SK-N-SH (cell line): ENCODE measurements around the gene PEX12. TPM values are rescaled to one million over a fixed set of nuclear protein-coding genes. Genes with fewer than 3 reads are reported as not detected.

Experiments
- CTCF ChIA-PET: fragments of 300-600, 350-600 bp; formaldehyde crosslinking; extraction: SDS; loops from one replicate; lab custom pipeline; 2021; lab: Yijun Ruan, JAX
- POLR2A ChIA-PET: fragments of 350-600 bp; sonication (Branson Sonifier 250); formaldehyde crosslinking; extraction: SDS; loops from one replicate; lab custom pipeline; 2020; ENCODE audit warnings: antibody characterized with exemption, inconsistent platforms; lab: Yijun Ruan, JAX
- DNase-seq: peaks from one replicate; pipeline ENCODE4 v3.0.0; 2012
- H2AFZ ChIP-seq: fragments of 200-600 bp; sonication (generic); 2 replicates; pipeline ENCODE4 v1.8.1; 2016; ENCODE audit warnings: antibody characterized with exemption, mild to moderate bottlenecking, low read depth
- H3F3A ChIP-seq: fragments of 200-600 bp; sonication (generic); replicated peaks from 2 replicates; pipeline ENCODE3; 2016; ENCODE audit warnings: antibody characterized with exemption, mild to moderate bottlenecking; ENCODE audit not compliant: insufficient read depth
- H3K27ac ChIP-seq, 2 experiments: fragments of 200-500 bp in 1 of 2; fragments of 200-600 bp in 1 of 2; sonication (Bioruptor generic) in 1 of 2; sonication (generic), shearing (Covaris generic) in 1 of 2; 2 replicates each; pipeline versions ENCODE4 v1.5.1 to v1.6.1; 2014 to 2016; ENCODE audit warnings: low read depth in 2 of 2, inconsistent platforms in 1 of 2, low read length in 1 of 2, mild to moderate bottlenecking in 1 of 2, mixed read lengths in 1 of 2
- H3K27me3 ChIP-seq: fragments of 200-600 bp; sonication (generic), shearing (Covaris generic); 2 replicates; pipeline ENCODE4 v1.6.1; 2016; ENCODE audit warnings: mixed run types; ENCODE audit not compliant: insufficient read depth
- H3K36me3 ChIP-seq, 2 experiments: fragments of 200-500 bp in 1 of 2; fragments of 200-600 bp in 1 of 2; sonication (Bioruptor generic) in 1 of 2; sonication (generic) in 1 of 2; replicated peaks in 1 of 2; 2 replicates each; pipeline versions ENCODE3 to v1.5.1; 2014 to 2016; ENCODE audit warnings: low read length in 1 of 2, mild to moderate bottlenecking in 1 of 2; ENCODE audit not compliant: insufficient read depth in 2 of 2, control insufficient read depth in 1 of 2
- H3K4me1 ChIP-seq, 2 experiments: fragments of 200-500 bp in 1 of 2; fragments of 200-600 bp in 1 of 2; sonication (Bioruptor generic) in 1 of 2; sonication (generic), shearing (Covaris generic) in 1 of 2; 2 replicates each; pipeline versions ENCODE4 v1.5.1 to v1.6.1; 2014 to 2016; ENCODE audit warnings: low read depth in 1 of 2, low read length in 1 of 2, mixed run types in 1 of 2; ENCODE audit not compliant: insufficient read depth in 2 of 2, control insufficient read depth in 1 of 2
- H3K4me2 ChIP-seq: fragments of 200-600 bp; sonication (generic), shearing (Covaris generic); 2 replicates; pipeline ENCODE4 v1.6.1; 2017; ENCODE audit warnings: mixed run types
- H3K4me3 ChIP-seq, 2 experiments: fragments of 200-500 bp in 1 of 2; fragments of 200-600 bp in 1 of 2; sonication (Bioruptor generic) in 1 of 2; sonication (generic), shearing (Covaris generic) in 1 of 2; 2 replicates each; pipeline versions ENCODE4 v1.5.1 to v1.8.1; 2014 to 2016; ENCODE audit warnings: low read depth in 2 of 2, inconsistent platforms in 1 of 2, low read length in 1 of 2, mild to moderate bottlenecking in 1 of 2, mixed read lengths in 1 of 2, moderate library complexity in 1 of 2
- H3K79me2 ChIP-seq: fragments of 200-600 bp; sonication (generic); 2 replicates; pipeline ENCODE4 v1.8.1; 2017; ENCODE audit warnings: mild to moderate bottlenecking; ENCODE audit not compliant: insufficient read depth
- H3K9ac ChIP-seq: fragments of 200-600 bp; sonication (generic); 2 replicates; pipeline ENCODE4 v1.6.1; 2017; ENCODE audit warnings: mixed run types
- H3K9me2 ChIP-seq: fragments of 200-600 bp; sonication (generic); 2 replicates; pipeline ENCODE4 v1.6.1; 2017; ENCODE audit warnings: mixed run types
- H3K9me3 ChIP-seq: fragments of 200-600 bp; sonication (generic); 2 replicates; pipeline ENCODE4 v1.6.1; 2017; ENCODE audit warnings: mixed run types, mild to moderate bottlenecking, moderate library complexity
- H4K20me1 ChIP-seq: fragments of 200-600 bp; sonication (generic); 2 replicates; pipeline ENCODE4 v1.6.1; 2017; ENCODE audit warnings: mild to moderate bottlenecking, mixed run types; ENCODE audit not compliant: insufficient read depth
- CTCF ChIP-seq: fragments of 200-600 bp; sonication (generic); IDR thresholded peaks from 2 replicates; pipeline ENCODE4 v1.6.1; 2017; ENCODE audit warnings: antibody characterized with exemption, mild to moderate bottlenecking, moderate library complexity
- EP300 ChIP-seq, 2 experiments: IDR thresholded peaks; 2 replicates each; pipeline versions ENCODE4 v1.4.0 to v1.6.1; 2012; ENCODE audit warnings: borderline replicate concordance in 1 of 2, low read depth in 1 of 2, low read length in 1 of 2
- FOSL2 ChIP-seq: IDR thresholded peaks from 2 replicates; pipeline ENCODE4 v1.4.0; 2012; ENCODE audit warnings: low read depth, mild to moderate bottlenecking, moderate library complexity, borderline replicate concordance
- FOXJ3 ChIP-seq: sonication (generic); formaldehyde crosslinking; IDR thresholded peaks from 2 replicates; pipeline ENCODE4 v1.5.1; 2020; ENCODE audit warnings: mild to moderate bottlenecking, missing genetic modification reagents
- FOXM1 ChIP-seq: IDR thresholded peaks from 2 replicates; pipeline ENCODE4 v1.4.0; 2012; ENCODE audit warnings: low read depth, mild to moderate bottlenecking
- GABPA ChIP-seq: IDR thresholded peaks from 2 replicates; pipeline ENCODE4 v1.4.0; 2012; ENCODE audit warnings: low read depth, mild to moderate bottlenecking
- JUND ChIP-seq: IDR thresholded peaks from 2 replicates; pipeline ENCODE4 v1.4.0; 2012
- MAX ChIP-seq: IDR thresholded peaks from 2 replicates; pipeline ENCODE4 v1.4.0; 2012; ENCODE audit warnings: low read depth
- MXI1 ChIP-seq: IDR thresholded peaks from 2 replicates; pipeline ENCODE4 v1.6.1; 2012; ENCODE audit warnings: mild to moderate bottlenecking, low read depth, low read length, improper control_type of control experiment
- NFIC ChIP-seq: IDR thresholded peaks from 2 replicates; pipeline ENCODE4 v1.4.0; 2012; ENCODE audit warnings: borderline replicate concordance
- NRF1 ChIP-seq: IDR thresholded peaks from 2 replicates; pipeline ENCODE4 v1.6.1; 2012; ENCODE audit warnings: low read depth, mild to moderate bottlenecking, low read length
- PBX3 ChIP-seq: IDR thresholded peaks from 2 replicates; pipeline ENCODE4; 2012
- POLR2AphosphoS5 ChIP-seq: IDR thresholded peaks from 2 replicates; pipeline ENCODE4 v1.6.1; 2012; ENCODE audit warnings: low read depth, low read length
- RAD21 ChIP-seq: IDR thresholded peaks from 2 replicates; pipeline ENCODE4 v1.6.1; 2012; ENCODE audit warnings: mild to moderate bottlenecking, low read length
- RCOR1 ChIP-seq: fragments of 150-350 bp; IDR thresholded peaks from 2 replicates; pipeline ENCODE4 v1.6.1; 2017; ENCODE audit warnings: antibody characterized with exemption, low read length
- REST ChIP-seq: IDR thresholded peaks from 2 replicates; pipeline ENCODE4 v1.6.1; 2012; ENCODE audit warnings: mild to moderate bottlenecking, low read depth, low read length, moderate library complexity
- RXRA ChIP-seq: IDR thresholded peaks from 2 replicates; pipeline ENCODE4 v1.4.0; 2012; ENCODE audit warnings: low read depth, mild to moderate bottlenecking, borderline replicate concordance
- TCF12 ChIP-seq: IDR thresholded peaks from 2 replicates; pipeline ENCODE4 v1.4.0; 2012
- YY1 ChIP-seq: IDR thresholded peaks from 2 replicates; pipeline ENCODE4 v1.4.0; 2012; ENCODE audit warnings: low read depth, mild to moderate bottlenecking
- WGBS: methylation state at CpG from one replicate; pipeline ENCODE4 v1.1.6; 2017; ENCODE audit warnings: low lambda C conversion rate; 5-methylcytosine and 5-hydroxymethylcytosine counted together
- polyA plus RNA-seq, 3 experiments: library from polyadenylated mRNA; depleted of rRNA; stranded (reverse); fragments of >200 nt; gene quantifications; 2 replicates each; pipeline ENCODE4 v1.2.3, GENCODE V29; 2012
- TF ChIP-seq, protein P1 (sequence below): fragments of 150-350 bp; IDR thresholded peaks from 2 replicates; pipeline ENCODE4 v1.6.1; 2017; ENCODE audit warnings: antibody characterized with exemption, low read length, low read depth, borderline replicate concordance

PEX12 gene
- polyA plus RNA-seq, 1 of the 3 experiments (the other 2 are of a cell fraction): 4.3 TPM

DNA sequence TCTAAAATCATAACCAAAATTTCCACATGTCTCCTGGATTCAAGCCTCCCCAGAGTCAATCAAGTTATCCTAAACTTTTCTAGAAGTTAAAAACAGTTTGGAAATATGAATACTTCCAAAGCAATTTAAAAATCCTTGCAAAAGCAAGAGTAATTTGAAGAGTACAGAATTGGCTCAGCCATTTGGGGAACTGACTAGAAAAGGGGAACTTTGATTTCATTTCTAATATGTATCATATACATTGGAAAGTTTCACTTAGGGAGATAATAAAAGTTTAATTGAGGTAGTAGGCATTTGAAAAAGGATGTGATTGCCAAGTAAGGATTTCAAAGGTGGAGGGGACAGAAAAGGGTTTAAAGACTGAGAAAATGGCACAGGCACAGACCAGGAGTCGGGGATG, 31.9 kb downstream of the PEX12 start (continued):
- TF ChIP-seq REST (no peak), PBX3 (no peak), JUND (no peak), FOSL2 (no peak), GABPA (no peak), RXRA (no peak), NRF1 (no peak), POLR2AphosphoS5 (no peak)
- TF ChIP-seq, protein P1, sequence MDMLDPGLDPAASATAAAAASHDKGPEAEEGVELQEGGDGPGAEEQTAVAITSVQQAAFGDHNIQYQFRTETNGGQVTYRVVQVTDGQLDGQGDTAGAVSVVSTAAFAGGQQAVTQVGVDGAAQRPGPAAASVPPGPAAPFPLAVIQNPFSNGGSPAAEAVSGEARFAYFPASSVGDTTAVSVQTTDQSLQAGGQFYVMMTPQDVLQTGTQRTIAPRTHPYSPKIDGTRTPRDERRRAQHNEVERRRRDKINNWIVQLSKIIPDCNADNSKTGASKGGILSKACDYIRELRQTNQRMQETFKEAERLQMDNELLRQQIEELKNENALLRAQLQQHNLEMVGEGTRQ: no peak
- TF ChIP-seq, all 33 proteins: peak for 0

DNA sequence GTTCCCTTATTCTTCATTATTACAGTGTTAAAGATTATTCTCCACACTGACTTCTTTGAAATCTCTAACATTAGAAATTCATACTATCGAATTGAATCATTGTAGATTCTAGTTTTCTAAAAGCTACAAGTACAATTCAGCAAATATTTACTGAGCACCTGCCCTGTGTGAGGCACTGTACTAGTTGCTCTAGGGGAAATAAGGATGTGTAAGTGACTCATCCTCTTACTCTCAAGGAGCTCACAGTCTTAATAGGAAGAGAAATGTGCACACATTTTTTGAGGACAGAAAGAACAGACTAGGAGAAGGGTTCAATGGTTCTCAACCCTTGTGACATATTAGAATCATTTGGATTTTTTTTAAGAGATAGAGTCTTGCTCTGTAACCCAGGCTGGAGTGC, 33.2 kb downstream of the PEX12 start:
- H3K4me3 ChIP-seq: no peak overlapping the region
- H3K79me2 ChIP-seq: no peaks in the 10 kb centered on the region
- no peak overlapping the region for H3K9ac ChIP-seq
- POLR2A ChIA-PET: no interaction called here
- H2AFZ ChIP-seq: no peak overlapping the region
- H4K20me1 ChIP-seq: no peaks in the 10 kb centered on the region; the same call in 1 of the 2 replicates
- no peak overlapping the region for H3K4me2 ChIP-seq
- H3K4me1 ChIP-seq: no peaks in the 10 kb centered on the region
- DNase-seq: no peak
- no peaks in the 10 kb centered on the region for H3K9me3 ChIP-seq
- peaks cover 57% of the 10 kb centered on the region for H3K27me3 ChIP-seq
- no peak overlapping the region for H3K27ac ChIP-seq
- H3K9me2 ChIP-seq: no peaks in the 10 kb centered on the region
- CTCF ChIA-PET: interaction anchor here (1.6 to 4.3 kb wide), 3 partner anchors 11 to 1125 kb away, joined by 3 to 26 read pairs (median 11); no protein-coding TSS in a partner anchor
- 2% methylated on average over 1 of the region's 1 CpG for WGBS
- no peaks in the 10 kb centered on the region for H3K36me3 ChIP-seq
- no peaks in the 10 kb centered on the region for H3F3A ChIP-seq
- TF ChIP-seq RAD21: no peak
- TF ChIP-seq PBX3: no peak
- no peak for TF ChIP-seq MXI1
- no peak for TF ChIP-seq NRF1
- TF ChIP-seq FOXM1: no peak
- TF ChIP-seq JUND: no peak
- TF ChIP-seq EP300 (IDR thresholded peaks at IDR 0.05; ENCODE audit: borderline replicate concordance in 1 of 2, low read depth in 1 of 2, low read length in 1 of 2): no peak
- TF ChIP-seq MAX: no peak
- TF ChIP-seq CTCF: no peak
- no peak for TF ChIP-seq NFIC
- no peak for TF ChIP-seq YY1
- TF ChIP-seq, protein P1: no peak
- no peak for TF ChIP-seq FOXJ3
- TF ChIP-seq TCF12: no peak
- no peak for TF ChIP-seq RCOR1
